Measurements from ENCODE around the gene XYLT2. TPM values are rescaled to one million over a fixed set of nuclear protein-coding genes. Genes with fewer than 3 reads are reported as not detected.

XYLT2 gene
- total and polyA plus RNA-seq, 2 of the 13 experiments (the other 11 are each of a cell fraction or from before 2014, with no cell fraction given) = 17.0 to 22.1 TPM

DNA sequence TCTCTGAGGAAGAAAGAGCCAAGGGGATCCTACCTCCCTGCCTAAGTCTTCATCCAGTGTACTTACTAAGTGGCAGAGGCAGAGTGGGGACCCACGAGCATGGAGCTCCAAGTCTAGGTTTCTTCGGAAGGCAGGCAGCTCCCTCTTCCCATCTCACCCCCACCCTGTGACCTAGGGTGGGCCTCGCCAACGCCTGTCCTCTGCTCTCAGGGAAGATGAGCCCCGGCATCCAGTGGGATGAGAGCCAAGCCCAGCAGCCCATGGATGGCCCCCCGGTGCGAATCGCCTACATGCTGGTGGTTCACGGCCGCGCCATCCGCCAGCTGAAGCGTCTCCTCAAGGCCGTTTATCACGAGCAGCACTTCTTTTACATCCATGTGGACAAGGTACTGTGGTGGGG lies 8.3 kb downstream of the XYLT2 start:
- H3K27me3 ChIP-seq (ENCODE audit: control insufficient read depth in 1 of 2, insufficient read depth in 2 of 2, low read length in 2 of 2) = no peaks in the 10 kb centered on the region
- in situ Hi-C loops (cut with HindIII; ENCODE audit: extremely low pct_ligation_motif_present, low pct_unique_long_range_greater_than_20kb) (no loop called here), intact Hi-C loops (cut with micrococcal nuclease; ENCODE audit: unreplicated experiment) (no loop called here)
- no TSS peak for BruUV-seq (replicated peaks)
- H3K4me2 ChIP-seq (ENCODE audit: low read depth, low read length) = no peak overlapping the region
- H3K36me3 ChIP-seq (replicated peaks in 1 of 2; ENCODE audit: control insufficient read depth in 1 of 2, insufficient read depth in 2 of 2, low read length in 2 of 2) = peaks cover 33 to 55% of the 10 kb centered on the region in 2 experiments
- POLR2A ChIA-PET = no interaction called here
- no peak overlapping the region for H3K4me3 ChIP-seq (replicated peaks in 1 of 3; ENCODE audit: insufficient read depth in 1 of 3, low read depth in 2 of 3, low read length in 3 of 3)
- H3K79me2 ChIP-seq (ENCODE audit: insufficient read depth, low read length) = no peaks in the 10 kb centered on the region
- no peak overlapping the region for H2AFZ ChIP-seq (ENCODE audit: low read length)
- no peaks in the 10 kb centered on the region for H3K9me3 ChIP-seq (ENCODE audit: low read length)
- FAIRE-seq (no peak), ATAC-seq (no peak), DNase-seq (ENCODE audit: low spot score) (no peak)
- CTCF ChIA-PET (ENCODE audit: low intra/inter-chr PET ratio, low total read pairs) = no interaction called here
- H3K9ac ChIP-seq (ENCODE audit: insufficient read depth, low read depth, low read length) = no peak overlapping the region
- no peak for TF ChIP-seq CEBPG (CRISPR knock-in tag; IDR thresholded peaks at IDR 0.05)
- peak; percentile 5 for TF ChIP-seq AGO2 (optimal IDR thresholded peaks at IDR 0.05; ENCODE audit: low read depth, low read length)
- no peaks in the 10 kb centered on the region for H4K20me1 ChIP-seq (ENCODE audit: insufficient read depth, low read length)
- H3K27ac ChIP-seq (ENCODE audit: extremely low read length, insufficient read depth, low read length) = no peak overlapping the region
- peaks cover 8% of the 10 kb centered on the region for H3K4me1 ChIP-seq (ENCODE audit: insufficient read depth, low read length)
- 96% methylated on average over 15 of the region's 15 CpGs for WGBS (ENCODE audit: low lambda C conversion rate)

DNA sequence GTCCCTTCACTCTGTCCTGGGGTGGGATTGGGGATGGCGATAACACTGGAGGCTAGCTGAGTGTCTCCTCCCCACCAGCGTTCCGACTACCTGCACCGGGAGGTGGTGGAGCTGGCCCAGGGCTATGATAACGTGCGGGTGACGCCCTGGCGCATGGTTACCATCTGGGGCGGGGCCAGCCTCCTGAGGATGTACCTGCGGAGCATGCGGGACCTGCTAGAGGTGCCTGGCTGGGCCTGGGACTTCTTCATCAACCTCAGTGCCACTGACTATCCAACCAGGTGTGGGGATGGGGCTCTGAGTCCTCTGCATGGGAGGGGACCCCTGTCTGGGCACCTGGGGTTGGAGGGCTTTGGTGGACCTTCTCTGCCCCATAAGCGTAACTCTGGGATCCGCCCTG lies 8.8 kb downstream of the XYLT2 start:
- no peaks in the 10 kb centered on the region for H3K27me3 ChIP-seq (ENCODE audit: control insufficient read depth in 1 of 2, insufficient read depth in 2 of 2, low read length in 2 of 2)
- WGBS (ENCODE audit: low lambda C conversion rate) = 98% methylated on average over 13 of the region's 13 CpGs
- BruUV-seq (replicated peaks) = no TSS peak
- ATAC-seq (no peak), FAIRE-seq (no peak), DNase-seq (ENCODE audit: low spot score) (no peak)
- intact Hi-C loops (cut with micrococcal nuclease; ENCODE audit: unreplicated experiment) (no loop called here), in situ Hi-C loops (cut with HindIII; ENCODE audit: extremely low pct_ligation_motif_present, low pct_unique_long_range_greater_than_20kb) (no loop called here)
- no peaks in the 10 kb centered on the region for H3K9me3 ChIP-seq (ENCODE audit: low read length)
- no peak overlapping the region for H3K4me2 ChIP-seq (ENCODE audit: low read depth, low read length)
- peaks cover 14% of the 10 kb centered on the region for H3K4me1 ChIP-seq (ENCODE audit: insufficient read depth, low read length)
- no peaks in the 10 kb centered on the region for H4K20me1 ChIP-seq (ENCODE audit: insufficient read depth, low read length)
- TF ChIP-seq, protein P1, sequence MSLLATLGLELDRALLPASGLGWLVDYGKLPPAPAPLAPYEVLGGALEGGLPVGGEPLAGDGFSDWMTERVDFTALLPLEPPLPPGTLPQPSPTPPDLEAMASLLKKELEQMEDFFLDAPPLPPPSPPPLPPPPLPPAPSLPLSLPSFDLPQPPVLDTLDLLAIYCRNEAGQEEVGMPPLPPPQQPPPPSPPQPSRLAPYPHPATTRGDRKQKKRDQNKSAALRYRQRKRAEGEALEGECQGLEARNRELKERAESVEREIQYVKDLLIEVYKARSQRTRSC (CRISPR knock-in tag; IDR thresholded peaks at IDR 0.05; ENCODE audit: low read depth) = no peak
- peak; percentile 33 for TF ChIP-seq AGO2 (optimal IDR thresholded peaks at IDR 0.05; ENCODE audit: low read depth, low read length)
- H2AFZ ChIP-seq (ENCODE audit: low read length) = no peak overlapping the region
- POLR2A ChIA-PET = no interaction called here
- H3K27ac ChIP-seq (ENCODE audit: extremely low read length, insufficient read depth, low read length) = no peak overlapping the region
- H3K4me3 ChIP-seq (replicated peaks in 1 of 3; ENCODE audit: insufficient read depth in 1 of 3, low read depth in 2 of 3, low read length in 3 of 3) = no peak overlapping the region
- no peak overlapping the region for H3K9ac ChIP-seq (ENCODE audit: insufficient read depth, low read depth, low read length)
- H3K79me2 ChIP-seq (ENCODE audit: insufficient read depth, low read length) = no peaks in the 10 kb centered on the region
- CTCF ChIA-PET (ENCODE audit: low intra/inter-chr PET ratio, low total read pairs) = no interaction called here
- peaks cover 33 to 56% of the 10 kb centered on the region in 2 experiments for H3K36me3 ChIP-seq (replicated peaks in 1 of 2; ENCODE audit: control insufficient read depth in 1 of 2, insufficient read depth in 2 of 2, low read length in 2 of 2)

All from HepG2 (cell line).